HG03139 (cell line): ENCODE data around the gene CYB5A.

ENCODE experiments used
- ATAC-seq: cut with Tn5 transposase; IDR thresholded peaks from one replicate; pipeline ENCODE4 v1.9.1; 2021; ENCODE audit not compliant: unreplicated experiment

The CYB5A gene

GRCh38 chr18:74249181-74249968 is 42.4 kb downstream of the CYB5A start:
- no peak for ATAC-seq

GRCh38 chr18:74248595-74248994 is 43.2 kb downstream of the CYB5A start:
- peak; percentile 84 for ATAC-seq

- ATAC-seq, result no peak
Observed at GRCh38 chr18:74248189-74248588, 43.6 kb downstream of the CYB5A start.

GRCh38 chr18:74244554-74244953 is 47.2 kb downstream of the CYB5A start:
- ATAC-seq, result no peak

- ATAC-seq, result no peak
Observed at GRCh38 chr18:74243127-74243526, 48.6 kb downstream of the CYB5A start.

- ATAC-seq, result no peak
Observed at GRCh38 chr18:74242438-74243096, 49.2 kb downstream of the CYB5A start.

- ATAC-seq, result no peak
Observed at GRCh38 chr18:74241970-74242369, 49.8 kb downstream of the CYB5A start.

- no peak for ATAC-seq
Observed at GRCh38 chr18:74241426-74241825, 50.3 kb downstream of the CYB5A start.

- no peak for ATAC-seq
Observed at GRCh38 chr18:74239567-74239966, 52.2 kb downstream of the CYB5A start.

GRCh38 chr18:74234326-74235171 is 57.2 kb downstream of the CYB5A start:
- ATAC-seq, result no peak

GRCh38 chr18:74233933-74234325 is 57.8 kb downstream of the CYB5A start:
- no peak for ATAC-seq

GRCh38 chr18:74230922-74231714 is 60.6 kb downstream of the CYB5A start:
- ATAC-seq, result no peak

- ATAC-seq, result no peak
Observed at GRCh38 chr18:74229891-74230290, 61.9 kb downstream of the CYB5A start.

- no peak for ATAC-seq
Observed at GRCh38 chr18:74229005-74229404, 62.8 kb downstream of the CYB5A start.

GRCh38 chr18:74228312-74228711 is 63.5 kb downstream of the CYB5A start:
- ATAC-seq, result no peak

- ATAC-seq, result no peak
Observed at GRCh38 chr18:74226666-74227065, 65.1 kb downstream of the CYB5A start.

GRCh38 chr18:74226156-74226555 is 65.6 kb downstream of the CYB5A start:
- ATAC-seq, result no peak

GRCh38 chr18:74225193-74225840 is 66.4 kb downstream of the CYB5A start:
- no peak for ATAC-seq

- ATAC-seq, result no peak
Observed at GRCh38 chr18:74222710-74223494, 68.9 kb downstream of the CYB5A start.

- ATAC-seq, result no peak
Observed at GRCh38 chr18:74221081-74221480, 70.7 kb downstream of the CYB5A start.
